Brain microvascular endothelial cell (primary cell): Measurements from ENCODE around the gene C14orf180.

ENCODE experiments used
- DNase-seq: peaks from one replicate; pipeline ENCODE4 v3.0.0-alpha.2; 2020
- H3K27ac ChIP-seq: fragments of 250-450 bp; sonication (Bioruptor Pico); 2 replicates; pipeline ENCODE4 v1.5.1; 2020; ENCODE audit warnings: mild to moderate bottlenecking, moderate library complexity
- H3K27me3 ChIP-seq: fragments of 250-450 bp; sonication (Bioruptor Pico); replicated peaks from 2 replicates; pipeline ENCODE4 v1.5.1; 2020; ENCODE audit warnings: mild to moderate bottlenecking
- H3K36me3 ChIP-seq: fragments of 250-450 bp; sonication (Bioruptor Pico); replicated peaks from 2 replicates; pipeline ENCODE4 v1.5.1; 2020; ENCODE audit warnings: mild to moderate bottlenecking
- H3K4me3 ChIP-seq: 2 replicates; pipeline ENCODE4 v1.5.1; 2011; ENCODE audit warnings: low read depth, mild to moderate bottlenecking, control low read depth, low read length, moderate library complexity
- CTCF ChIP-seq: IDR thresholded peaks from 2 replicates; pipeline ENCODE4 v1.5.1; 2011; ENCODE audit warnings: low read depth, mild to moderate bottlenecking, moderate library complexity, low read length, control low read depth, inconsistent platforms; ENCODE audit errors: missing control alignments
- in situ Hi-C: cut with HindIII; loops from 2 replicates; pipeline ENCODE4 v1.10.0; 2017; ENCODE audit warnings: low sequenced_read_pairs, low pct_ligation_motif_present

C14orf180 gene

GRCh38 chr14:104596927-104597351, 17.4 kb downstream of the C14orf180 start:
- no peak overlapping the region for H3K27ac ChIP-seq
- H3K27me3 ChIP-seq = peaks cover 2% of the 10 kb centered on the region
- no peaks in the 10 kb centered on the region for H3K36me3 ChIP-seq
- DNase-seq = no peak
- H3K4me3 ChIP-seq = no peak overlapping the region
- in situ Hi-C loops = no loop called here
- no peak for TF ChIP-seq CTCF

GRCh38 chr14:104597576-104597975, 18.0 kb downstream of the C14orf180 start:
- no peak for TF ChIP-seq CTCF
- Histone ChIP-seq H3K4me3 (no peak overlapping the region), H3K27ac (no peak overlapping the region), H3K27me3 (peaks cover 2% of the 10 kb centered on the region), H3K36me3 (no peaks in the 10 kb centered on the region)
- no peak for DNase-seq
- in situ Hi-C loops = no loop called here

- no peak for TF ChIP-seq CTCF
- no peaks in the 10 kb centered on the region for H3K36me3 ChIP-seq
- H3K4me3 ChIP-seq = no peak overlapping the region
- H3K27me3 ChIP-seq = peaks cover 2% of the 10 kb centered on the region
- in situ Hi-C loops = no loop called here
- no peak for DNase-seq
- H3K27ac ChIP-seq = no peak overlapping the region
These were observed 18.7 kb downstream of the C14orf180 start for GRCh38 chr14:104598039-104598909.

- Histone ChIP-seq H3K4me3 (no peak overlapping the region), H3K36me3 (no peaks in the 10 kb centered on the region), H3K27ac (no peak overlapping the region), H3K27me3 (peaks cover 3% of the 10 kb centered on the region)
- no peak for TF ChIP-seq CTCF
- no peak for DNase-seq
- in situ Hi-C loops = no loop called here
These were observed 19.3 kb downstream of the C14orf180 start for GRCh38 chr14:104598910-104599273.

- in situ Hi-C loops = no loop called here
- Histone ChIP-seq H3K27ac (no peak overlapping the region), H3K36me3 (no peaks in the 10 kb centered on the region), H3K4me3 (no peak overlapping the region), H3K27me3 (peaks cover 9% of the 10 kb centered on the region)
- TF ChIP-seq CTCF = no peak
- no peak for DNase-seq
These were observed 19.9 kb downstream of the C14orf180 start for GRCh38 chr14:104599446-104599845.
